Hematopoietic multipotent progenitor cell treated with erythropoietin and hydrocortisone succinate and interleukin-3 and kit ligand, for 17 days (in vitro differentiated cells): ENCODE results near the gene CTDSP2.
"Not testable (repeated sequence)": the region's sequence is repeated elsewhere in the genome, so short reads cannot be mapped to it uniquely, and the experiment has no call there.

Experiments used
- DNase-seq: peaks from one replicate; pipeline ENCODE4 v3.0.0-alpha.2; 2015; ENCODE audit warnings: low spot score

The CTDSP2 gene

DNA sequence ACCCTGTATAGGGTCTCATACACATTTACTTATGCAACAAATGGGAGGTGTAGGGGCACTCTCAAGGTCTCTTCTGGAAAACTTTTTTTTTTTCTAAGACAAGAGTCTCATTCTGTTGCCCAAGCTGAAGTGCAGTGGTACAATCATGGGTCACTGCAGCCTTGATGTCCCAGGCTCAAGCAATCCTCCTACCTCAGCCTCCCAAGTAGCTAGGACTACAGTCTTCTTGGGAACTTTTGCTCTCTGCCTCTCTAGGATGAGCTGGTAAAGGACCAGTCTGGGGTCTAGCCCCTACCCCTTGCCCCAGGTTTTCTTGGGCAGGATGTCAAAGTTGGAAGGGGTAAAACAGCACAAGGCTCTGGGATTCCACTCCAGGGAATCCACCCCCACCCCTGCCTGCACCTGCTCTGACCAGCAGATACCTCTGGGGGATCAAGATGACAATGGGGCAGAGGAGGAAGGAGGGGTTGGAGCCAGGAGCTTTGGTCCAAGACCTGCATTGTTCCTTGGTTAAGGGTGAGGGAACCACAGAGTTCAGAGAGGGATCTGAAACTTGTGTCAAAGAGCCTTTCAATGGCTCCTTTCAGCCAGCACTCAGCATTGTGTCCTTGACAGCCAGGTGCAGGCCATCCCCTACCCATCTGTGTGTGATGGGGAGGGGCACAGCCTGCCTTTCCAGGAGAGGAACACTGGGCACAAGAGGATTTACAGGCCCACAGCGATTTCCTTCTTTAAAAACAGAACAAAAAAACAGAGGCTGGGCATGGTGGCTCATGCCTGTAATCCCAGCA, 12.2 kb downstream of the CTDSP2 start:
- no peak for DNase-seq

DNA sequence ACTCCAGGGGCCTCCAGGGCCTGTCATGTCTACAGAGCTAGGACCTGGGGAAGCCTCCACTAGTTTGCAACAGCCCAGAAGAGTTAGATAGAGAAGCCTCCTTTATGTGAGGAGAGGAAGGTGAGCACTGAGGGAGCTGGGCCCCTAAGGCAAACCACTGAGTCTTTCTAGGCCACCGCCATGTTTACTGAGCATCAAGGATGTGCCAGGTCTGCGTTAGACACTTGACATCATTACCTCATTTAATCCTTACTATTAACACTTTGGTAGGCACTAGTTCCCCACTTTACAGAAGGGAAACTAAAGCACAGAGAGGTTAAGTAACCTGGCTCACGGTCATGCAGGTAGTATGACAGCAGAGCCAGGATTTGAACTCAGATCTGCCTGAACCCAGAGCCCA, 12.9 kb downstream of the CTDSP2 start:
- no peak for DNase-seq

DNA sequence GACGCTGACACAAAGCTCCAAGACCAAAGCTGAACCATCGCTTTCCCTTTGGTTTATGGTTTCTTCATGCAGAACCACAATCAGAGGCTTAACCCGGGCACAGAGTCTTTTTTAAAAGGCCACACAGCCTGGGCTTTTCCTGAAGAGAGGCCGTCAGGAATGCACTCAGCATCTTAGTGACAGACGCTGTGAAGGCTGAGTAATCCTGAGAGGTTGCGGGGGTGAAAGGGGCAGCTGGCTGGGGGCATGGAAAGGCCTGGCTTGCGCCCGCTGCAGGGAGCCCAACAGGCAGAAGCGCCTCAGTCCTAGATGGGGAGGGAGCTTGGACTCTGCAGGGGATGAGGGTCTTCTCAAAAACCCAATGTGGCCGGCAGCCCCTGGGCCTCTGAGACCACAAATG, 13.6 kb downstream of the CTDSP2 start:
- no peak for DNase-seq

DNA sequence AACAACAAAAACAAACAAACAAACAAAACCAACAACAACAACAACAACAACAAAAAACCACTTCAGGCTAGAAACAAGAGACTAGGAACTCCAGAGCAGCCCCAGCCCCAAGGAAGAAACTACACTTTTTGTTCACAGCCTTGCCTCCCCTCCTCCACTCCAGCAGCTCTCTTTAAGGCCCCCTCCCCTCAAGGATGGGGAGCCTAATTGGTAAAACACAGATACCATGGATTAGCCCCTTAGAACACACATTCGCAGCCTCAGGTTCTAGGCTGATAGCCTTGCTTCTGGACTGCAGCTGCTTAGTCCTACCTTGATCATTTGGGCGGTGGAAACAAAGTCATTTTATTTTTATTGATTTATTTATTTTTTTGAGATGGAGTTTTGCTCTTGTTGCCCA, 16.1 kb downstream of the CTDSP2 start:
- no peak for DNase-seq

DNA sequence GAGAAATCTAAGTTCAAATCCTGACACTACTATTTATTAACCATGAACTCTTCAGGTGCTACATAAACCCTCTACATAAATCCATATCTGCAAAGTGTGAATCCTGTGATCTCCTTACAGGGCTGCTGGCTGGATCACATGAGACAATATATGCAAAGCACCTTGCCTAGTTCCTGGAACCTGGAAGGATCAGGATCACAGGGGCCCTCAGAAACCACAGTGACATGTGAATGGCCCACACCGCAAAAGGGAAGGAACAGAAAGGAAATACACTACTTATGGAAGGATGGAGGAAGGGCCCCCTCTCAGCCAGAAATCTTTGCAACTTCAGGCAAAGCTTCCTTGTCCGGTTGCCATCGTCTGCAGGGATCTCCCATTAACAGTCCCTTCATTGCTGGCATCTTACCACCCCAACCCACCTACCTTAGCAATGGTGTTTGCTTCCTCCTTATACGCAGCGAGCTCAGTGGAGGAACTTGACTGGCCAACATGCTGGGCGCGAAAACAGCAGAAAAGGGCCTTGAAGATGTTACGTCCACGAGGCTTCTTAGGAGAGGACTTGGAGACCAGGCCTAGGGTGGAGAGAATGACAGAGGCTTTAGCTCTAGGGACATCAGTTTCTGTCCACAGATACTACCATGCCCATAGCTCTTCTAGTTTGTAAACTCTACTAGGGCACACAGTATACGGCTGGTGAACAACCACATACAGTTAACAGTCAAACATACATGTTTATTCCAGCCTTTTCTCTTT, 17.3 kb downstream of the CTDSP2 start:
- no peak for DNase-seq

DNA sequence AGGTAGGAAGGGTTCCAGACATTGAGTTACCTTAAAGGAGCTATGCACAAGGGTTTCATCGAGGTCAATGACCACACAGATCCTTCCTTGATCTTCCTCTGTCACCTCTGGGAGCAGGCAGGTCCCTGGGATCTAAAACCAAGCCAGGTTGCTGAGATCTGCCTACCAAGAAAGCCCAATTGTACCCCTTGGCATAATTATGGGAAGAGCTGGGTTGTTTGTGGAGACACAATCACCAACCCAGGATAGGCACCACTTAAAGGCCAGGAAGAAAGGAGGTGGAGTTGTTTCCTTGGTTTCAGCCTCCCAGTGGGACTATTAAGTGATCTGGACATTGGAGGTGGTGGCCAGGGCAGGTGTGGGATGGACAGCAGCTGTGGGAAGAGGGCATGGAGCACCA, 19.6 kb downstream of the CTDSP2 start:
- no peak for DNase-seq

DNA sequence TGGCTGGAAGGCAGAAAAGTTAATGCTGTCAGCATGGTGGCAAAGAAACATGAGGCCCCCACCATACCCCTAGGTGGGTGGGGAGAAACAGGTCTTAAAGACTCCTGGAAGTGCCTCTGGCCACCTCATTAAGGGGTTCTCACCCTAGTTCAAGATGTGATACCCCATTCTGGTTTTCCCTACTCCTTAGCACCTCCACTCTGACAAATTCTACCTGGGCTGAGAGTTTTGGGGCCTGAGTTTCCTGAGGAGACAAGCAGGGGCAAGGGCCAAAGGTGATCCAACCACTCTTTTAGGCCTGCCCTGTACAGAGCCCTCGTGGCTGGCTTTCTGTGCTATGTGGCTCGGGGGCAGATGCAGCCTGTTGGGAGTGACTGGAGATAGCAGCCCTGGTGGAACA, 20.1 kb downstream of the CTDSP2 start:
- no peak for DNase-seq

DNA sequence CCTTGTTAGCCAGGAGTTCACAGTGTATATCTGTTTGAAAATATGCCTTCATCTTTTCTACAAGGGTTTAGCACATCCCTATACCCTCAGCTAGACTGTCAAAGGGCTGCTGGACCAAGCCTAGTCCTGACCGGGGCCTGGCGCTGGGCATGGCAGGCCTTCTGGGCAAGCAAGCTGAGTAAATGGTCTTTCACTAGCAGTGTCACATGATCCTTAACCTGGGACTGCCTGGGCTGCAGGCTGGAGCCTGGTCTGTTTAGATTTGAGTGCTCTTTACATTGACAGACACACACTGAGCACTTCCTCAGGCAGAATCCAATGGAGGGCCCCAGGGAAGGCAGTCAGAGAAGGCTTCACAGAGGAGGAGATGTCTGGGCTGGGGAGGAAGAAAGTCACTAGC, 21.1 kb downstream of the CTDSP2 start:
- no peak for DNase-seq

DNA sequence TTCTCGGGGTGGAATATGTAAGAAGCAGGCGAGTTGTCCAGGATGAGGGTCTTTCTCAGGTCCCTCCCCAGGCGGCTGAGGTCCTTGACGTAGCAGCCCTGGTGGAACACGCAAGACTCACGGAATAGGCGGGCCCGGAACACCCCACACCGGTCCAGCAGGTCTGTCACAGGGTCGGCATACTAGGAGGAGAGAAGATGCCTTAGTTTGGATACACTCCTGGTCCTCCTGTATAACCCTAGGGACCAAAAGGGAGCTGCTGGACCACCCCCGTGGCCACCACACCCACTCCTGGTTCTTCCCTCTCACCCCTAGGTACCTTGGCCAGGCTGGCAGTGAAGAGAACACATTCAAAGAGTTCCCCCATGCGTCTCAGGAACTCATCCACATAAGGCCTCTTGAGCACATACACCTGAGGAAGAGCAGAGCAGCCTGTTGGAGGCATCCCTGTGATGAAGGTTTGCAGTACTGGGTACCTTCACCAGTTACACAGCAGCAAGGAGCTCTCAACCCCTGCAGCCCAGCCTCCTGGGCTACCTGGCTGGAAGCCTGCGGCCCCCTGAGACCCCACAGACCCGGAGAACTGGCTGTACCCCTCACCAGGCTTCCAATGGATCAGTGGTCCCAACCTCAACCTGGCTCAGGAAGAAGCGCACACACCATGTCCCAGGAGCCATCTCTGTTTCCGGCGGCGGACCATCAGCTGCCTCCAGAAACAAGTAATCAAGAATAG, 22.5 kb downstream of the CTDSP2 start:
- DNase-seq, result no peak

DNA sequence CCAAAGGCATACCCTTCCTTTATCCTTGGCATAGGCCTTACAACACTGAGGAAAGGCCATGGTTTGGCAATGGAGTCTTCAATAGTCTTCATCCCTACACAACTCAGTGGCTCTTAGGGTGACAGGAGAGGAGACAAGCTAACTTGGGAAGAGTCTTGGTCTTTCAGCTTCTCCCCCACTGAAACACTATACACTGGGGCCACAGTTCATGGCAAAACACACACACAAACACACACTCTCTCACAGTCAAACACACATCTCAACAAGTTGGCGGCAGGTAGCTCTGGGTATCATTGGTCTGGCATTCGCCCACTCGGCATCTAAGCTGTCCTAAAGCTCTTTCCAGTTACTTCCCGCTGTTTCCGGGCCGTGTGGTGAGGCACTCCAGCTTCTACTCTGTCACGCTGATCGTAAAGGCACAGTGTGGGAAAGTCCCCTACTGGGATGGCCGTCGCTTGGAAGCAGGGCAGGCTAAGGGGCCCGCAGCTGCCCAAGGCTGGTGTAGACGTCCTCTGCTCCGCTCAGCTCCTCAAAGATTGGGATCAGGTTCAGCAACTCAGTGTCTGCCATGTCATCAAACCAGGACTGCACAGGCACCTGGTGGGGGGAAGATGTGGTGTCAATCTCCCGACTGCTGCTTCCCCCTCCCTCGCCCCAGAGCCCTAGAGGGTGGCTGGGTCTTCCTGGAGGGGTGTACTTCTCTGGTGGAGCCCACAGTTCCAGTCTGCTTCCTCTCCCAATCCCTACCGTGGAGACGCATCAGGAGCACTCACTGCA, 23.2 kb downstream of the CTDSP2 start:
- no peak for DNase-seq

DNA sequence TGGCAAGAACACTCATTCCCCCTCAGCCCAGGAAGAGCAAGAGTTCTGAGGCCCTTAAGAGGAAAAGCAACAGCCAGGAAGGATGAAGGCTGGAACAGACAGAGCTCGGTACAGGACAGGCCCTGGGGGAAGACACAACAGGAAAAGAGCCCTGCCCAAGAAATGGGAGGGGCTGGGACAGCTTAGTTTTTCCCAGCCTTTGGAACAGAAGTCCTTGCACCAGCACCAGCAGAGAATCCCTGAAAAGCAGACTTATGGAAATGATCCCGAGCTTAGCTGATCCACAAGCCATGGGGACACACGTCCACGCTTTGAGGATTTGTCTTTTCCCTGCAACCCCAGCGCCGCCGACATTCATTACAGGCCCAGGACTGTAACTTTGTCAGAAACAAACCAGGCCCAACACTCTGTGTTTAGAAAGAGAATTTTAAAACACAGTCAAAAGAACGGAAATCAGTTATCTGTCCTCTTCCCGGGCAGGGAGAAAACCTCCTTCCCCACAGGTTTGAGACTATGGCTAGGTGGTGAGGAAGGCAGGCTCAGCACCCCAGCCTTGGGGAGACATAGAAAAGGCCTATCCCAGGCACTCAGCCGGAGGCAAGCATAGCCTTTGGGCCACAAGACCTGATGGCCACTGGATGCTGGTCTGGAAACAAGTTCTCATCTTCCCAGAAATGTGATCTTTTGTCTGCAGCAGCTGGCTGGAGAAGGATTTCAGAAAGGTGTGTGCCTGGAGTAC, 24.0 kb downstream of the CTDSP2 start:
- no peak for DNase-seq

DNA sequence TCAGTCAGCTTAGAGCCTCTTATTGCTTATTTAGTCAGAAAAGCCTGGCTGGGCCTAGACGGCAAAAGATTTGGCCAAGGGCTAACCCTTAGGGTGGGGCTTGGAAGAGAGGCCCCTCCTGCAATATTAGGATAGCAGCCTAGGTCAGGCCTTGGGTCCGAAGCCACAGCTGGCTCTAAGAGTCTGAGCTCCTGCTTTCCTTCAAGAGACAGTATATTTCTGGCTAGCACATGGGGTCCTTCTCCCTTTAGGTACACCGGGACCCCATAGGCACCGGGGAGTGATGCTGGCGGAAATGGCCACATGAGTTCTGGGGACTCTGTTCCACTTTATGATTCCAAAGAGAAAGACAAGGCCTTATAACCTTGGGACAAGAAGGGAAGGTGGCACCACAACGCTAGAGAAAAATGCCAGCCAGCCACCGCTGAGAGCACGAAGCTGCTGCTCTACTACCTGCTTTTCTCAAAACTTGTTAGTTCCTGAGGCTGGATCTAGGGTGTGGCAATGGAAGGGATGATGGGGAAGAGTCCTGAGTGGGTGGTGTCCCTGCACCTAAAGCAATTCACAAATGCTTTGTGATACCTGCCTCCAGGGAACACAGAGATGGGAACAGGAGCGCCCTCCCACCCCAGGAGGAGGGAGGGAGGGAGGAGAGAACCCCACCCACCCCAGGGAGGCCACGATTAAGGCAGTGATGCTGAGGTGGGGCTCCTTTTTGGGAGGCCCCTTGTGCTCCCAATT, 24.9 kb downstream of the CTDSP2 start:
- DNase-seq, result no peak

DNA sequence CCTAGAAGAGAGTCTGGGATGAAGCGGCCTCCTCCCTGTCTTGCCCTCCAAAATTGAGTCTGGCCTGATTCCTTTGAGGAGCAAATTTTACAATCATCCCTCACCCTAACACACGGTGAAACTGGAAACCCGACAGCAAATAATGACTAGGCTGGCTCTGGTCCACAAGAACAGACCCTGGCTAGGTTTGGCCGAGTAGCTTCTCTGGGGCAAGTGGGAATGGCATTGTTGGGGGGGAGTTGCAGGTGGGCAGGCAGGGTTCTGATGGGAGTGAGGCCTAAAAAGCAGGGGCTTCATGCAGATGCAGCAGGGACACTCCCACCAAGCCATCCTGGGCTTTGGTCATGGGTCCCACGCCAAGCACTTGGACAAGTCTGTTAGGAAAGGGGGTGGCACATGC, 25.5 kb downstream of the CTDSP2 start:
- DNase-seq, result not testable (repeated sequence)

DNA sequence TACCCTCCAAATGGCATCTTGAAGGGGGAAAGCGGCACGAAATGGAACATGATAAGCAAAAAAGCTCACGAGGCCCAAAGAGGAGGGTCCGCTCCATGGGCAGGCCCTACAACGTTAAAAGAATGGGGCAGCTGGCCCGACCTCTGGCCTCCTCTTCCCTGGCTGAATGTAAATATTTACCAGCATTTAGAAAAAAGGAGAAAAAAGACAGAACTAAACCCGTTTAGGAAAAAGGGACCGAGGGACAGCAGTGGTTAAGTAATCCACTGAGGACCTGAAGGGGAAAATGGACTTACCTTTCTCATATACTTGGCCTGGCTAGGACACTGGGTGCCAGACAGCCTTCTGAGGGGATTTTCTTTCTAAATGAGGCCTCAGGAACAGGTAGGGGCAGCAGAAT, 26.4 kb downstream of the CTDSP2 start:
- not testable (repeated sequence) for DNase-seq

DNA sequence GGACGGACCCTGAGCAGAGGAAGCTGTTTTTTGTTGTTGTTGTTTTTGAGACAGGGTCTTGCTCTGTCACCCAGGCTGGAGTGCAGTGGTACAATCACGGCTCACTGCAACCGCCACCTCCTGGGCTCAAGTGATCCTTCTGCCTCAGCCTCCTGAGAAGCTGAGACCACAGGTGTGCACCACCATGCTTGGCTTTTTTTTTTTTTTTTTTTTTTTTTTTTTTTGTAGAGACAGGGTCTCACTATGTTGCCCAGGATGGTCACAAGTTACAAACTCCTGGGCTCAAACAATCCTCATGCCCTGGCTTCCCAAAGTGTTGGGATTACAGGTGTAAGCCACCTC, 28.6 kb downstream of the CTDSP2 start:
- DNase-seq, result not testable (repeated sequence)

DNA sequence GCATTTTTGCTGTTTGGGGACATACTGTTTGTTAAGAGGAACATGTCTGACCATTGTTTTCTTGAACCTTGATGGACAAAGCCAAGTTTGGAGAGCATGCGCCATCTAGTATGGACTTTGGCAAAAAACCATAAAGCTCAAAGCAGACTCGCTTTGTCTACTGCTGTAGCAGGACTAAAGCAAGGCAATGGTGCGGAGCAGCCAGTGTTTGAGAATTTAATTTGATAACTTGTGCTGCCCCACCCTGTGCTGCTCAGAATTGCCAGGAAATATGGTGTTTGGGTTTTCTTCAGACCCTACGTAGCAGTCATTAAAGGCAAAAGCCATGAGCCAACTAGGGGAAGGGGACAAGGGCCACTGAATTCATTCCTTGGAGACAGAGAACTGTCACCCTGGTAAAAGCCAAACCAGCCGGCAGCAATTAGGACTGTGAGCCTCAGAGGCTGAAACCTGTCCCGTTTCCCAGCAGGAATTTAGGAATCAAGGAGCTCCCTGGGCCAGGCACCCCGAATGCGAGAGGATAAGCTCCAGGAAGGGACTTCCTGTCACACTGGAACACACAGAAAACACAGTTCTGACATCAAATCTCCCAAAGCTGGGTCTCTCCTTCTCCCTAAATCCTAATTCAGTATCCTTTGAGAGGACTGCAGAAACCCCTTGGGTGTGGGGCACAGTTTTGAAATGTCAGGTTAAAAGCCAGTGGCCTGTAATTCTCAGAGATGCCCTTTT, 29.1 kb downstream of the CTDSP2 start:
- DNase-seq, result no peak

DNA sequence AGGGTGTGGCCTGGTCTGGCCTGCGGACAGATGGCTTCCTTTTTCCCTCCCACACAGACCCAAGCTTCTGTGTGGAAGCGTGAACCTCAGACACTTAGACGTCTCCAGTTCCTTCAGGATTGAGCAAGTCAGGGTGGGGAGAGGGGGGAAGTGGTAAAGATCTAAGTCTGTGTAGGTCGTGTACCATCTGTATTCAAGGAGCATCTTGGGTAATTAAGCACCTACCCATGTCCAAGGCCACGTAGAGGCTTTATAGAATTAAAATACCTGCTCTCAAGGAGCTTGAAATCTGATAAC, 29.7 kb downstream of the CTDSP2 start:
- DNase-seq, result no peak

DNA sequence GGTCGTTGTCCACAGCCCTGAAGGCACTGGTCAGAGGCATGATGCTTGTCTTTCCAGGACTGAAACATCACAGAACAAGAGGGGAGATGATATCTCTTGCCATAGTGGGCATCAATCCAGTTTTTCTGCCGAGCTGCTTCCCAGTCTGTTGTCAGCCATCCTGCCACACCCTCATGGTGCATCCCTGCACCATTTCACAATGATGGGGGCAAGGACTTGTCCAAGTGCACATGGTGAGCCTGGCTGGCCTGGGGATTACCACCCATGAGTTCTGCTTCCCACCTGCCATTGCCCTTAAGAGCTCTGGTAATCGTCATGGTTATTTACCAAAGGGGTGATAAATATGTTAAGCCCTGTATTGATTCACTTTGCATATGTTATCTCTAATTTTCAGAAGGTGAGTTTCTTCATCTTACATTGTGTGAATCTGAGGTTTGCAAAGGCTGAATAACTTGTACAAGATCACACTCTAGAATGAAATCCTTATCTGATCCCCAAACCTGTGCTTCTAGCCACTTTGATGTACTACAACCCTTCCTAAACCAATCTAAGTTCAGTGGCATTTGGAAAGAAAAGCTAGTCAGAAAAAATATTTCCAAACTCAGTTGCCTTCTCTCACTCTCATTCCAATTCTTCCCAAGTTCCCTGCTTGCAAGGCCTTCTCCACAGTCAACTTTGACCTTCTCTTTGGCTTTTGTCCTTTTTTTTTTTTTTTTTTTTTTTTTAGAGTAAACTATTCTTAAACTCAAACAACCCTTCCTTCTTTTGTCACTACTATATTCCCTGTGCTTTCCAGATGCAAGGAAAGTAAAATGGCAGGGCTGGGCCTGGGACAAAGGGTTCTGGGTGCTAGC, 30.3 kb downstream of the CTDSP2 start:
- DNase-seq, result no peak
